GM15510 (cell line): ENCODE data around the gene PDZD8.

Source experiments
- POLR2A ChIP-seq: IDR thresholded peaks from 3 replicates; pipeline ENCODE4 v1.6.1; 2011; ENCODE audit warnings: borderline replicate concordance; ENCODE audit not compliant: insufficient read length; ENCODE audit errors: extremely low read depth

The PDZD8 gene

GRCh38 chr10:117375360-117376178, at the start of gene PDZD8:
PDZD8 (minus strand) TSS chr10:117375440; CDS start chr10:117375227, 213 bp downstream.
- TF ChIP-seq POLR2A = peak; percentile 91

- TF ChIP-seq POLR2A = no peak
Measured at GRCh38 chr10:117424171-117424570, 48.9 kb upstream of the PDZD8 start.

GRCh38 chr10:117421985-117422384, 46.7 kb upstream of the PDZD8 start:
- no peak for TF ChIP-seq POLR2A

GRCh38 chr10:117420768-117421167, 45.5 kb upstream of the PDZD8 start:
- TF ChIP-seq POLR2A = no peak

GRCh38 chr10:117419921-117420320, 44.7 kb upstream of the PDZD8 start:
- no peak for TF ChIP-seq POLR2A

GRCh38 chr10:117419159-117419558, 43.9 kb upstream of the PDZD8 start:
- TF ChIP-seq POLR2A = no peak

GRCh38 chr10:117418121-117418520, 42.9 kb upstream of the PDZD8 start:
- TF ChIP-seq POLR2A = no peak

- TF ChIP-seq POLR2A = no peak
Measured at GRCh38 chr10:117417196-117417595, 42.0 kb upstream of the PDZD8 start.

- no peak for TF ChIP-seq POLR2A
Measured at GRCh38 chr10:117413928-117414618, 38.8 kb upstream of the PDZD8 start.

- TF ChIP-seq POLR2A = no peak
Measured at GRCh38 chr10:117412469-117413010, 37.3 kb upstream of the PDZD8 start.

GRCh38 chr10:117411479-117412399, 36.5 kb upstream of the PDZD8 start:
- TF ChIP-seq POLR2A = no peak

GRCh38 chr10:117410557-117410956, 35.3 kb upstream of the PDZD8 start:
- TF ChIP-seq POLR2A = no peak

GRCh38 chr10:117409549-117410305, 34.5 kb upstream of the PDZD8 start:
- no peak for TF ChIP-seq POLR2A
